H1 (cell line): ENCODE results near the gene CES4A. TPM values are rescaled to one million over a fixed set of nuclear protein-coding genes. Genes with fewer than 3 reads are reported as not detected.

Source experiments
- KDM5A ChIP-seq: fragments of 200-600 bp; IDR thresholded peaks from 2 replicates; pipeline ENCODE4 v1.7.1; 2012; ENCODE audit warnings: mild to moderate bottlenecking, low read length, inconsistent platforms, mixed read lengths
- RBBP5 ChIP-seq: IDR thresholded peaks from 2 replicates; pipeline ENCODE4 v1.7.1; 2012; ENCODE audit warnings: low read depth, mild to moderate bottlenecking, inconsistent platforms, low read length, moderate library complexity, borderline replicate concordance
- RXRA ChIP-seq: IDR thresholded peaks from 2 replicates; pipeline ENCODE4 v1.6.1; 2011; ENCODE audit warnings: low read depth, mild to moderate bottlenecking, low read length, moderate library complexity; ENCODE audit not compliant: insufficient read depth
- SP2 ChIP-seq: IDR thresholded peaks from 2 replicates; pipeline ENCODE4 v1.6.1; 2012; ENCODE audit warnings: mild to moderate bottlenecking, low read length, inconsistent platforms
- polyA plus RNA-seq, 7 experiments: library from polyadenylated mRNA; depleted of rRNA in 3 of 7; stranded (reverse) in 5 of 7; unstranded in 2 of 7; fragments of >200 nt in 5 of 7; fragments of 200-250 nt in 2 of 7; gene quantifications; 1 replicate in 5 of 7; 2 replicates in 1 of 7; 4 replicates in 1 of 7; pipeline versions ENCODE4 v1.2.1 to v1.2.3, GENCODE V29; 2011 to 2013; ENCODE audit warnings: missing spikeins in 2 of 7, mixed read lengths in 2 of 7
- total RNA-seq: library from RNA; stranded (reverse); fragmentation: NEBNext Ultra II Directional; extraction: Animal tissue kit (Norgen Biotek cat#: 25700); gene quantifications from 2 replicates; pipeline ENCODE4 v1.2.1, GENCODE V29; 2021

The CES4A gene
- total and polyA plus RNA-seq, 2 of the 8 experiments (the other 6 are each of a cell fraction or from before 2014, with no cell fraction given) = 0.93 to 1.5 TPM

DNA sequence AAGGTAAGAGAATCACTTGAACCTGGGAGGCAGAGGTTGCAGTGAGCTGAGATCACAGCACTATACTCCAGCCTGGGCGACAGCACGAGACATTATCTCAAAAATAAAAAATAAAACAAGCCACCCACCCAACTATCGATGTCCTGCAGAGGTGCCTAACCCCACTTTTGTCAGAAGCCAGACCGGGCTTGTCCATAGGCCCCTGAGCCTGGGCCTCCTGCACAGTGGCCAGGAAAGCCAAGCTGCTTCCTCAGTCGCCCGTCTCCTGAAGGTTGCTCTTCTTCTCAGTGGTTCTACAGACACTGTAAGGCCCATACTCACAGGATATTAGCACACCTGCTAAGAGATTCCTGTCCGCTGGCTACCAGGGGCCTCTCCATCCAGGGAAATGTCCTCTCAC lies 41.8 kb upstream of the CES4A start (continued):
- TF ChIP-seq SP2 = no peak
- no peak for TF ChIP-seq RXRA
- TF ChIP-seq KDM5A = no peak
- TF ChIP-seq RBBP5 = no peak
